HG03039 (cell line): ENCODE measurements around the gene ELMO3.

Experiments
- ATAC-seq: cut with Tn5 transposase; IDR thresholded peaks from one replicate; pipeline ENCODE4 v1.9.1; 2021; ENCODE audit warnings: mild to moderate bottlenecking, moderate library complexity; ENCODE audit not compliant: unreplicated experiment

The ELMO3 gene

DNA sequence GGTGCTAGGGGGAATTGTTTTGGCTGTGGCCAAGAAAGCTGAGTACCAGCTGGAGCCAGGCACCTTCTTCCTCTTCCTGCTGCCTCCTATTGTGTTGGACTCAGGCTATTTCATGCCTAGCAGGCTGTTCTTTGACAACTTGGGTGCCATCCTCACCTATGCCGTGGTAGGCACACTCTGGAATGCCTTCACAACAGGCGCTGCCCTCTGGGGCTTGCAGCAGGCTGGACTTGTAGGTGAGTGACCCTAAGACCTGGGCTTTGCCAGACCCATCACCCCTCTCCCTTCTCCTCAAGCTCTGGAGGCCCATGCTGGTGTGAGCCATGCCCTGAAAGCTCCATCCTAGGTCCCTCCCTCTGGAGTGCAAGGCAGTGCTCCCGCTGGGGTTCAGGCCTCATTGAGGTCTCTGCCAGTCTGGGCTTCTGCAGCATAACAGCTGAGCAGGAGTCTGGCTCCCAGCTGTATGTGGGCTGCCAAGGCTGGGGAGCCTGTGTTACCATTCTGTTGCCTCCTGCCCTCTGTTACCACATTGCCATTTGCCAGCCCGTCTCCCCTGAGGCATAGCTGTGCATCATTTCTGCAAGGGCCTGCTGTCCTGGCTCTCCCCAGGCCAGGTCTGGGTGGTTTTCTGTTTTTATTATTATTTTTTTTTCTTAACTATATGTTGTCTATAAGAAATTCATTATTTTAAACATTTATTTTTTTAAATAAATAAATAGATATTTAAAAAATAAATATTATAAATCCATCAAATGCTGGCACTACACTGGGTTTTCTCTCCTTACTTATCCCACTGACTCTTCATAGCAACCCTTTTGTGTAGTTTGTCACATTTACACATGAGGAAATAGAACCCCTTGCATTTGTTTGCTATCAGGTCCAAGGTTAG, 53.9 kb downstream of the ELMO3 start:
- no peak for ATAC-seq
